Measurements from ENCODE around the gene AIMP1. TPM values are rescaled to one million over a fixed set of nuclear protein-coding genes. Genes with fewer than 3 reads are reported as not detected.
A peak's percentile ranks its signal among the peaks of the same experiment; 100 is the strongest.
"Not testable (repeated sequence)": the region's sequence is repeated elsewhere in the genome, so short reads cannot be mapped to it uniquely, and the experiment has no call there.

The AIMP1 gene
- polyA plus RNA-seq, 5 donors, result 50.1 to 62.4 (median 57.8) TPM

GRCh38 chr4:106305435-106306055, 10.8 kb upstream of the AIMP1 start:
- DNase-seq, result no peak

GRCh38 chr4:106306561-106306960, 9.8 kb upstream of the AIMP1 start:
- DNase-seq, result no peak

GRCh38 chr4:106312377-106312776, 4.0 kb upstream of the AIMP1 start:
- no peak for DNase-seq

- DNase-seq, result no peak
Observed at GRCh38 chr4:106312997-106313522, 3.3 kb upstream of the AIMP1 start.

GRCh38 chr4:106314960-106315359, 1.4 kb upstream of the AIMP1 start:
- DNase-seq, result no peak

- no peak for DNase-seq
Observed at GRCh38 chr4:106315476-106315967, 828 bp upstream of the AIMP1 start.

- peak in 1 of 2 donors; percentile 1 for DNase-seq
Observed at GRCh38 chr4:106316773-106317409, 541 bp downstream of the AIMP1 start.

- no peak for DNase-seq
Observed at GRCh38 chr4:106317815-106318214, 1.5 kb downstream of the AIMP1 start.

GRCh38 chr4:106318511-106318910, 2.2 kb downstream of the AIMP1 start:
- DNase-seq, result no peak

GRCh38 chr4:106320235-106320634, 3.9 kb downstream of the AIMP1 start:
- no peak for DNase-seq

- not testable (repeated sequence) for DNase-seq
Observed at GRCh38 chr4:106321168-106321567, 4.8 kb downstream of the AIMP1 start.

- DNase-seq, result not testable (repeated sequence)
Observed at GRCh38 chr4:106321814-106322213, 5.5 kb downstream of the AIMP1 start.

GRCh38 chr4:106323119-106323518, 6.8 kb downstream of the AIMP1 start:
- no peak for DNase-seq

GRCh38 chr4:106325800-106326199, 9.4 kb downstream of the AIMP1 start:
- DNase-seq, result no peak

GRCh38 chr4:106329041-106329618, 12.8 kb downstream of the AIMP1 start:
- DNase-seq, result peak; percentile 4 to 9

GRCh38 chr4:106333186-106333585, 16.8 kb downstream of the AIMP1 start:
- no peak for DNase-seq

GRCh38 chr4:106334741-106335470, 18.6 kb downstream of the AIMP1 start:
- no peak for DNase-seq

- no peak for DNase-seq
Observed at GRCh38 chr4:106336618-106337017, 20.3 kb downstream of the AIMP1 start.

- DNase-seq, result no peak
Observed at GRCh38 chr4:106337916-106338315, 21.6 kb downstream of the AIMP1 start.

GRCh38 chr4:106338671-106339070, 22.3 kb downstream of the AIMP1 start:
- no peak for DNase-seq

- DNase-seq, result no peak
Observed at GRCh38 chr4:106339431-106339830, 23.1 kb downstream of the AIMP1 start.

GRCh38 chr4:106340774-106341173, 24.4 kb downstream of the AIMP1 start:
- no peak for DNase-seq
